ENCODE results near the gene MYO3B. TPM values are rescaled to one million over a fixed set of nuclear protein-coding genes. Genes with fewer than 3 reads are reported as not detected.

MYO3B gene
- total RNA-seq, 1 experiment from 2014 or later: 0.63 TPM

DNA sequence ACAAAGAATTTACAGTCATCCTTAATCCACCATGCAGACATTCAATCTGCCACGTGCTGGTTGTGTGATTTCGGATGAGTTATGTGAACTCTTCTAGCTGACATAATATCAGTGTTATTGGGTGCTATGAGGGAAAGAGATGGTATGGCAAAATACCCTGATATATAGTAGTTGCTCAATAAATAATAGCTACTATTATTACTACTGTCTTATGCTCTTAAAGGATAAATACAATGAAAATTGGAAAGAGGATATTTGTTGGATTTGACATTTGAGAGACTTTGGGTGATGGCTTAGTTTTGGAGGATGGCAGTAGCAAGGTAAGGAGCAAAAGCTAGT is 86.5 kb downstream of the MYO3B start:
- WGBS (ENCODE audit: extremely low coverage, insufficient read length, low lambda C conversion rate): no CpG with 5 or more reads among the region's 2 CpGs
- H3K4ac ChIP-seq (ENCODE audit: low read depth, low read length): no peak overlapping the region
- H3K9ac ChIP-seq (ENCODE audit: extremely low read depth, insufficient read length, low read length): no peak overlapping the region

More for the DNA sequence above, 86.5 kb downstream of the MYO3B start:
- Histone ChIP-seq H2AFZ (ENCODE audit: low read length) (no peak overlapping the region), H2AK5ac (ENCODE audit: insufficient read length, low read length) (no peak overlapping the region), H3K4me1 (ENCODE audit: insufficient read depth, low read length) (no peaks in the 10 kb centered on the region), H3K27ac (ENCODE audit: insufficient read length, low read depth, low read length) (no peak overlapping the region), H4K20me1 (ENCODE audit: control insufficient read depth, insufficient read depth, insufficient read length) (no peaks in the 10 kb centered on the region), H4K91ac (ENCODE audit: insufficient read length, low read depth, low read length) (no peak overlapping the region), H3K27me3 (ENCODE audit: insufficient read depth, low read length) (no peaks in the 10 kb centered on the region), H4K8ac (replicated peaks; ENCODE audit: insufficient read length, low read depth, low read length) (no peak overlapping the region), H3K23me2 (ENCODE audit: insufficient read length, low read depth, low read length, poor library complexity, severe bottlenecking) (no peaks in the 10 kb centered on the region), H3K4me2 (ENCODE audit: insufficient read depth, insufficient read length, low read length) (no peak overlapping the region), H2BK20ac (ENCODE audit: low read depth, low read length, poor library complexity, severe bottlenecking) (no peak overlapping the region), H2BK12ac (ENCODE audit: insufficient read length, low read depth, low read length) (no peak overlapping the region), H3K14ac (ENCODE audit: insufficient read depth, low read length) (no peak overlapping the region), H3K79me1 (ENCODE audit: insufficient read depth, low read depth, low read length, poor library complexity, severe bottlenecking) (no peaks in the 10 kb centered on the region), H3K9me3 (ENCODE audit: control insufficient read depth, low read depth, low read length) (no peaks in the 10 kb centered on the region), H3T11ph (ENCODE audit: low read length) (no peak overlapping the region), H4K5ac (ENCODE audit: insufficient read length, low read depth, low read length) (no peak overlapping the region), H3K23ac (ENCODE audit: insufficient read length, low read depth, low read length) (no peak overlapping the region), H3K18ac (ENCODE audit: insufficient read length, low read depth, low read length) (no peak overlapping the region), H3K56ac (ENCODE audit: insufficient read length, low read depth, low read length) (no peak overlapping the region), H2BK15ac (ENCODE audit: low read depth, low read length) (no peak overlapping the region), H2BK120ac (ENCODE audit: low read depth, low read length, poor library complexity, severe bottlenecking) (no peak overlapping the region), H3K79me2 (ENCODE audit: insufficient read depth, low read length) (no peaks in the 10 kb centered on the region), H2BK5ac (ENCODE audit: insufficient read length, low read length) (no peak overlapping the region)
- Mint-ChIP-seq H3K27me3 (ENCODE audit: low read depth) (peaks cover 2% of the 10 kb centered on the region), H3K36me3 (ENCODE audit: insufficient read depth in 1 of 3, low read depth in 3 of 3) (peaks cover 16 to 26% (median 17%) of the 10 kb centered on the region in 3 experiments), H3K4me1 (no peaks in the 10 kb centered on the region), H3K27ac (no peak overlapping the region), H3K9me3 (peaks cover 28 to 32% of the 10 kb centered on the region in 2 experiments), H3K4me3 (no peak overlapping the region)
- TF ChIP-seq, protein P1, sequence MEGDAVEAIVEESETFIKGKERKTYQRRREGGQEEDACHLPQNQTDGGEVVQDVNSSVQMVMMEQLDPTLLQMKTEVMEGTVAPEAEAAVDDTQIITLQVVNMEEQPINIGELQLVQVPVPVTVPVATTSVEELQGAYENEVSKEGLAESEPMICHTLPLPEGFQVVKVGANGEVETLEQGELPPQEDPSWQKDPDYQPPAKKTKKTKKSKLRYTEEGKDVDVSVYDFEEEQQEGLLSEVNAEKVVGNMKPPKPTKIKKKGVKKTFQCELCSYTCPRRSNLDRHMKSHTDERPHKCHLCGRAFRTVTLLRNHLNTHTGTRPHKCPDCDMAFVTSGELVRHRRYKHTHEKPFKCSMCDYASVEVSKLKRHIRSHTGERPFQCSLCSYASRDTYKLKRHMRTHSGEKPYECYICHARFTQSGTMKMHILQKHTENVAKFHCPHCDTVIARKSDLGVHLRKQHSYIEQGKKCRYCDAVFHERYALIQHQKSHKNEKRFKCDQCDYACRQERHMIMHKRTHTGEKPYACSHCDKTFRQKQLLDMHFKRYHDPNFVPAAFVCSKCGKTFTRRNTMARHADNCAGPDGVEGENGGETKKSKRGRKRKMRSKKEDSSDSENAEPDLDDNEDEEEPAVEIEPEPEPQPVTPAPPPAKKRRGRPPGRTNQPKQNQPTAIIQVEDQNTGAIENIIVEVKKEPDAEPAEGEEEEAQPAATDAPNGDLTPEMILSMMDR (conservative IDR thresholded peaks at IDR 0.05): no peak
- no peak for DNase-seq

Data from H9 (cell line).